HTR-8/SVneo (cell line): ENCODE data around the gene MRPS14.
"Not testable (repeated sequence)": the region's sequence is repeated elsewhere in the genome, so short reads cannot be mapped to it uniquely, and the experiment has no call there.

ENCODE experiments used
- DNase-seq: peaks from one replicate; pipeline ENCODE4 v3.0.0; 2011; ENCODE audit warnings: low spot score, mixed read lengths; ENCODE audit not compliant: insufficient read length
- FAIRE-seq: peaks from 2 replicates; lab custom pipeline; 2011; peaks lifted over from hg19 to GRCh38; lab: Jason Lieb, UNC

The MRPS14 gene

DNA sequence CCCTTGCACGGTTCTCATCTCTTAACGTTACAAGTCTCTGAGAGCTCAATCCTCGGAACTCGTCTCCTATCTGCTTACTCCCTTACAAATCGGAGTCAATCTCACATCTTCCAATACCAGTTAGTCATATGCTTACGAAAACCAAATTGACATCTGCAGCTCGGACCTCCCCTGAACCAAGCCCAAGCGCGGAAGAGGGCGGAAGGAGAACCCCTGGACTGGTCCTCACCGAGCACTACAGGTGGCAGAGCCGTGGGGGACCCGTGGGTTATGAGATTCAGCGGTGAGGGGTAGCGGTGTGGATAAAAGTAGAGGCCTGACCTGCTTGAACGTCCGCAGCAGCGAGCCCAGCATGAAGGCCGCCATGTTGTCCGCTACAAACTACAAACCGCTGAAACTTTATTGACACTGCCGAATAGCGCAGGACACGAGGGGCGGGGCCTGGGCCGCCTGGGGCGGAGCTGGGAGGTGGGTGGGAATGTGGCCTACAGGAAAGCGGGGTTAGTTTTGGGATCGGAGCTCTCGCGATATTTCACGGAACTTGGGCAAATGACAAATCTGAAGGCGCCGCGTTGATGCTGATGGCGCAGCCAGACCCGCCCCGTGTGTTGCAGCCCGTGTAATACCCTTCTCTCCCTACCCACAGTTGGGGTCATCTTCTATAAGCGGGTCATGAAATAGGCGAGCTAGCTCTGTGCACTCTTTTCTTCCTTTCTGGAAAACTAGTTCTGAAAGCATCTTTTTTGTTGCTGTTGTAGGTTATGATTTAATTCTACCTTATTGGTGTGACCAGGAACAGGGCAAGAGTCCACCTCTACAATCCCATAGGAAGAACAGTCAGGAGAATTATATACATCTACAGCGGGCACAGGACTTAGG is at the start of gene MRPS14:
Gene MRPS14 (minus strand): TSS at position 383 of the 879 bp plus-strand sequence. CDS start 17 bp downstream, at position 366.
- DNase-seq (peak; percentile 90), FAIRE-seq (peak; percentile 91)

DNA sequence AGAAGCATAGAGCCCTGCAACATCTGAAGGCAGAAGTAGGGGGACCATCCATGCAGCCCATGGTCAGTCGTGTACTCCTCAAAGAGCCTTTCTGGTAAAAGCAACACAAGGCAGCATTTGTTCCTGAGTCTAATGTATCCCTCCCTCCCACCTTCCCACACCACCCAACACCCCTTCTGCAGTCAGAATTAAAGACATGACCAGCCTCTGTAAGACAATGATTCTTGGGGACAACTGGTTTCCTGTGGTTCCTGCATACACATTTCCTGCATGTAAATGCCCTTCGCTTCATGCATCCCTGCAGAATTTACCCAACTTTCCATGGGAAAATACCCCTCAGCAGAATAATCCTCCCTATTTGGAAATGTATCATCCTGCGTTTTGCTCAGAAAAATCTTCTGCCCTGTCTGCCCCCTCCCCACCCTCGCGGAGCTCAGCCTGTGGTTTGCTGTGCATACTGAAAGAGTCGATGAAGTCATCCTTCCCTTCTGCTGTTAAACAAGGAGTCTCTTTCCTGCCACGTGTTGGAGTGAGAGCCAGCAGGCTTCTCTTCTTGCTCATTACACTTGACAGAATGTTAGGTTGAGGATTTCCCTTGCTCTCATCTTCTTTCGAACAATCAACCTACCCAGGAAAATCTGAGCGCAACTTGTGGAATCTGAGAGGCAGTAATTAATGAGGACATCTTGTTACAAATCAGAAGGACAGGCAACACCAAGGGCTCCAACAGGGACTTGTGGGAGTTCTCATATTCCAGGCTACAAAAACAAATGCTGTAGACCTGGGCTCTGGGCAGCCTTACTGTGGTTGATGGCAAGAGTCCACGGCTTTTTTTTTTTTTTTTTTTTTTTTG is 49.1 kb upstream of the MRPS14 start:
- DNase-seq (peak; percentile 13), FAIRE-seq (no peak)

DNA sequence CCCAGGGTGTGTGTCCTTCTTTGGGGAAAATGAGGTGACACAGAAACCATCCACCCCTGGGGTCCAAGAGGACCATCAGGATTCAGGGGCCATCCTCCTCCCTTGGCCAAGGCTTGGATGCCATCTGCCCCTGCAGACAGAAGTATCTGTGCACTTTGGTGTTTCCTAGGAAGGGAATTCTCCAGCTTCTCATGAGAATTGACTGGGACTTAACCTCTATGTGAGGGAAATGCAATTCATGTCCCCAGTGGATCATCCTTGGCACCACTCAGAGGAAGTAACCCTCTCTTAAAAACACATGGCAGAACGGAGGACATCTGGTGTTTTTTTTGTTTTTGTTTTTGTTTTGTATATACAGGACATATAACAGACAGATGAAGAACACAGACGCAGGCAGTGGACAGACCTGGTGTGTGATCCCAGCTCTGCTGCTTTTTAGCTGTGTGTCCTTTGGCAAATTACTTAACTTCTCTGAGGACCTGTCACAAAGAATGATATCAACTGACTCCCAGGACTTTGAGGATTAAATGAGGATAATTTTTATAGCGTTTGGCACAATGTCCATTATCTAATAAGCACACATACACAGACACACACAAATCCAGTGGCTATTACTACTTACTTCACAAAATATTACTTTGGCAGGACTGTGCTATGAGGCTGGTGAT is 48.2 kb upstream of the MRPS14 start:
- no peak for FAIRE-seq
- DNase-seq = no peak

DNA sequence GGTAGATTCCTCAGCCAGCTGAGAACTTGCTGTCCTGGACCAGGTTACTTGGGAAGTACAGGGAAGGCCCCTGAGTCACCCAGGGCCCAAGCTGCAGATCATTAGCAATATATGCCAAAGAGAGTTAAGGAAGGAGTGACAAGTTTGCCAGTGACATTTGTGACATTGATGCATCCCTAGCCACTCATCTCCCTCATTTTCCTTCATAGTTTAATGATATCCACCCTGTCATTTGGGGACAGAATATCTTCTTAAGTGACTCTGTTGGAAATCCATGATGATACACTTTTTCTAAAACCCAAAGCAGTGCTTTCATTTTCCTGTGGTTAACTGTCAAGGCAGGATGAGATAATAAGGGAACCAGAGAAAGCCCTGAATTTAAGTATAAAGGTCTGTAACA is 47.6 kb upstream of the MRPS14 start:
- DNase-seq = no peak
- no peak for FAIRE-seq

DNA sequence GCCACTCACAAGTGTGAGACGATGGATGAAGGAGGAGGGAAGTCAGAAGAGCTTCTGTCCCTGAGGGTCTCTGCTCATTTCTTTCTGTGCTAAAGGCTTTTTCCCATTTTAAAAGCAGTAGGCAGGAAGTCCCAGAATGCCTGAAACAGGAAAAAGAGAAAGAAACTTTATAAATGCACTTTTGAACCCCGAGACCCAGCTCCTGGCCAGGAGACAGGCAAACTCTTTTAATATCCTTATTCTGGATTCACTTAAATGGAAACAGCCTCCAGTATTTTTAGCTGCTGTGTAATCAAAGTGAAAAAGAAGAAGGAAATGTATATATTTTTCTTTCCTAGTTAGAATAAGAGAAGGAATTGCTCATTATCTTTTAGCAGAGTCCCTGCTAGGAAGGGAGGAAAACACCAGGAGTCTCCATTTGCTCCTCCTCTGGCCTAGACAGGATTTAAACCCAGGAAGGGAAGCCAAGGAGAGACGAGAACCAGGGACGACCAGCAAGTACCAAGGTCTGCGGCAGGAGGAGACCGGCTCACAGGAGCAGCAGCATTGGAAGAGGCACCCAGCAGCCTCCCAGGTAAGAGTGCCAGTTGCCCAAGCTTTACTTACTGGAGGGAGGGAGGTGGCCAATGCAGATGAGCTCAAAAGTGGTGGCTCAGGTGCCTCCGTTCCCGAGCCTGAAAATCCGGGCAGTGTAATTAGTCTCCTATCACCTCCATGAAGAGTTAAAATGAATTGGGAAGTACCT is 44.3 kb upstream of the MRPS14 start, which contains the start of gene TNN:
Gene TNN (plus strand): TSS at position 472 of the 745 bp plus-strand sequence. CDS start 9,586 bp downstream, outside the sequence.
- FAIRE-seq (no peak), DNase-seq (no peak)

DNA sequence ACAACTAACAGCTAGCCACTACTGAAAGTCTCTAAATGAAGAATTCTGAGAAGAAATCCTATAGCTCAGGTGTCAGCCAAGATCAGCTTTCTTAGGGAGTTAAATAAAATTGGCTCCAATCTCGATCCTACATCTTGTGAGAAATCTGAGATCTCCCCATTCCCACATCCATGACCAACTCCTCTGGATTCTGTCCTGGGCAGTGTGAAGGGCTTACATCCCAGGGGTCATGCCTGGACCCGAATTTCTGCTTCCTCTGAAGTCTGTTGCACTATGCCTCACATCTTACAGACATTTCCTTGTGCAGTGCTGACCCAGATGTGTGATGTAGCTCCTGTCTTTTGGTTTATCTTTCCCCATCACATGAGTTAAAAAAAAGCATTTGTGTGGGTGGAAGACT is 39.6 kb upstream of the MRPS14 start:
- no peak for DNase-seq
- FAIRE-seq = no peak

DNA sequence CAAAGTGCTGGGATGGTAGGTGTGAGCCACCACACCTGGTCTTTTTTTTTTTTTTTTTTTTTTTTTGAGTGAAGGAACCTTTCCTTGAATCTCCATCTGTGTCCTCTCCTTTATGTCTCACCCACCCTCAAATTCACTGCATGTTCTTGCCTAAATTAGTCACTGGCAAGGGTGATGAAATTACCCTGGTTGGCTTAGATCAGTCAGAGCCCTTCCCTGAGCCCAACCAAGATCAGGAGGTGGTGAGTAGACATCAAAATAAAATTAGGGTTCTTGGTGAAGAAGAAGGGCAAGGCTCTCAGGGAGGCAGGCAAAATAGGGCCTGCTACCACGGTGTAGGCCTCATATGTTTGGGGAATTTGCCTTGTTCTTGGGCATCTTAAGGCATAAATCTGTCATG is 39.1 kb upstream of the MRPS14 start:
- no peak for FAIRE-seq
- no peak for DNase-seq

DNA sequence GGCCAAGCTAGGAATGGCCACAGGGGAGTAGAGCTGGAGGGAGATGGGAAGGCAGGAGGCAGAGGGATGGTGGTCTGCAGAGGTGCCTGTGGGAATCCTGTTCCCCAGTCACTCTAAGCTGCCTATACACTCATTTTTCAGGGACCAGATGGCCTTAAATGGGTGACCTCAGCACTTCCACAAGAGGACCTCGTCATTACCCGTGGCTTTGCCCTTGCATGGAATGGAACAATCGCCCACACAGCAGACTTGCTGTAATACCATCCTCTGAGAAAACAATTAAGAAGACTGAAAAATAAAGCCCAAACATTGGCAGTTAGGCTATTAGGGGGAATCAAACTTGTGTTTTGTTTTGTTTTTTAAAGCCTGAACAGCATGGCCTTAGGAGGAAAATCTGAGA is 31.5 kb upstream of the MRPS14 start:
- DNase-seq (no peak), FAIRE-seq (no peak)

DNA sequence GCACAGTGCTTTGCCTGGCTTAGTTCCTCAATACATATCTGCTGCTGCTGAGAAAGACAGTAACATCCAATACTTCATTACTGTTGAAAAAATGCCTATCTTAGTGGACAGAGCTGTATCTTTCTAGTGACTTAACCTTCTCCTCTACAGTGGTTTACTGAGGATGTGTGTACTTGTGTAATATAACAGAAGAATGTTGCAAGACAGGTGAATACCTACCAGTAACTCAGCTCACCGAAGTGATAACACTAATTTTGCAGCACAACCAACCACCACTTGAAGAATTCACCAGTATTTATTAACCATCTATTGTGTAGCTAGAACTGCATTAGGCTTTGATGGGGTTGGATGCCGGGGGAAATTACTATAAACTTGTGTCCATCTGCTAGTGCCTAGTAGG is 27.8 kb upstream of the MRPS14 start:
- no peak for FAIRE-seq
- DNase-seq = no peak

DNA sequence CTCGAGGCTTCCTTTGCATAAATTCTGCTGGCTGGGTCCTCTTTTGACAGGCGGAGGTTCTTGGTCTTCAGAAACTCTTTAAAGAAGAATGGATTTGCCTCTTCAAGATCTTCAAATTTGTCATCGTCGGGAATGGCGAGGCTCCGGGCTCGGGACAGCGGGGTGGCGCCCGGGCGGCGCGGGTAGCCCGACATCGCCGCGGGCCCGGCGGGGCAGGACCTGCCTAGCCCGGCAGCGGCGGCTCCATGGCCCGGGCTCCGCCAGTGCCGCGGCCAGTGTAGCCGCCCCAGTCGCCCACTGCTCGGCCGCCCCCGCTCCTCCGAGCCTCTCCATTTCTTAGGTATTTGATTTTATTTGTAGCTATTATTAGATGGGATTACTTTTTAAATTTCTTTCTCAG is 22.3 kb upstream of the MRPS14 start:
- FAIRE-seq (no peak), DNase-seq (no peak)

DNA sequence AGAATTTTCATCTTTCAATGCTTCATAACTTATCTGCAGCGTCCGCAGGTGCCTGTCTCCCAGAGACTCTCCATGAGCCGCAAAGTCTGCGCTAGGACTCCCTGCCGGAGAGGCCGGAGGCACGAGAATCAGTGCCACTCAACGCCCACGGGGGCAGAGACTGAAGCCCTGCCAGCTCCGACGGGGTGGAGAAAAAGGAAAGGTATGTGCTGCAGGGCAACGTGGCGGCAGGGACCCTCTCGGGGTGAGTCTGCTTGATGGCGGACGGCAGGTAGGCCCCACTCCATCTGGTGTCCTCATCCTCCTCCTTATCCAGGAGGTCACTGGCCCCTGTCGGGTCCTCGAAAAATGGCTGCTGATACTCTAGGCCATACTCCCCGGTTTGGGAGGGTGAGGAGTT is 21.9 kb upstream of the MRPS14 start:
- DNase-seq (no peak), FAIRE-seq (no peak)

DNA sequence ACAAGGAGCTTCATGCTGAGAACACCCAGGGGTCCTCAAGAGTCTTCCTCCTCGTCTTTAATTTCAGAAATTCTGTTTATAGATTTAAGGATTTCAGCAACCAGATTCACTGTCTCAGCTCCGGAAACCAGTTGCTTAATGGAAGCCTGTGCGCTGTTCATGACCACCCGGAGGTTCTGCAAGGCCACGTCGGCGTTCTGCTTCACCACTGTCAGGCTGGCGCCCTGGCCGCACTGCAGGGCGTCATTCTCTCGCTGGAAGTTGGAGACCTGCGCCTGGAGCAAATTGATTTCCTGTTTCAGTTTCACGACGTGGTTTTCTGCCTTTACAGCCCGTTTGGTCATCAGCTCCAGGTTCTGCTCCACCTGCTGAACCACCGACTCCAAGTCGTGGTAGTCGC is 21.4 kb upstream of the MRPS14 start:
- FAIRE-seq, DNase-seq: not testable (repeated sequence)

DNA sequence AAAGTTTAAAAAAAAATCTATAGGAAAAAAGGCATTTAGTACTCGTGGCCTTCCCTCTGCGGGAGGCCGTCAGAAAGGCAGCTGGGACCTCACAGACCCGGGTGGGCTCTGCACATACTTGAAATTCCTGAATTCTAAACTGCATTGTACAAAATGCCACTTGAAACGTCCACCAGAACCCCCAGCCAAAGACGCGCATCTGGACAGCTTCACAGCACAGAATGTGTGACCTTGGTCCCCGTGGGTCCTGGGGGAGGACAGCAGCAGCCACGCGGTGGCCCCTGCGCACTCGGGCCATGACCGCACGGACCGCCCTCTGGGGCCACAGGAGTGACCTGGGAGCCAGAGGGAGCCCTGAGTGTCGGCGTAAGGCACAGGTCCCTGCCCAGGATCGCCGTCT is 20.6 kb upstream of the MRPS14 start:
- FAIRE-seq = no peak
- DNase-seq = no peak

DNA sequence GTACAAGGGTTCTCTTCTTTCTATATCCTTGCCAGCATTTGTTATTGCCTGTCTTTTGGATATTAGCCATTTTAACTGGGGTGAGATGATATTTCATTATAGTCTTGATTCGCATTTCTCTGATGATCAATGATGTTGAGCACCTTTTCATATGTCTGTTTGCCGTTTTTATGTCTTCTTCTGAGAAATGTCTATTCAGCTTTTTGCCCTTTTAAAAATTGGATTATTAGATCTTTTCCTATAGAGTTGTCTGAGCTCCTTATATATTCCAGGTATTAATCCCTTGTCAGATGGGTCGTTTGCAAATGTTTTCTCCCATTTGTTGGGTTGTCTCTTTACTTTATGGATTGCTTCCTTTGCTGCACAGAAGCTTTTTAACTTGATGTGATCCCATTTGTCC is 19.4 kb upstream of the MRPS14 start:
- DNase-seq (no peak), FAIRE-seq (no peak)

DNA sequence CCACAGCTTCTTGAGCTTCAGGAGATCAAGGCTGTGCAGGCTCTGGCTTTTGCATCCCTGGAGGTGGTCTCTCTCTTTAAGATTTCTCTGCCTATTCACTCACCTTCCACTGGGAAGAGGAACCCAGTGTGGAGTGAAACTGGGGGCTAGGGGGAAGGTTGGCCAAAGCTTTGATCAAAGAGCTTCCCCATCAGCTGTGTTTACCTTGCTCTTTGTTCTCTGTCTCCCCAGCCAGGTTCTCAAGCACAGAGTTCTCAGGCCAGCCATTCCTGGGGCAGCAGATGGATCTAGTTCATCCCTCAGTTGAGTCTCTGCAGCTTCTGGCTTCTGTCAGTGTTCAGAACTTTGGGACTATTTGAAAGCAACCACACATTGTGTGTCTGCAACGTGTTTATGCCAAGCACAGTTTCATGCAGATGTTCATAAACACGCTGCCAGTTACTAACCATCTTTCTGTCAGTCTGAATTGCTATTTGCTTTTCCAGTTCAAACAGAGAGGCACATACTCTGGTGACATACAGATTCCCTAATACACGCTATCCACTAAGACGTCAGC is 17.2 kb upstream of the MRPS14 start:
- DNase-seq (no peak), FAIRE-seq (no peak)

DNA sequence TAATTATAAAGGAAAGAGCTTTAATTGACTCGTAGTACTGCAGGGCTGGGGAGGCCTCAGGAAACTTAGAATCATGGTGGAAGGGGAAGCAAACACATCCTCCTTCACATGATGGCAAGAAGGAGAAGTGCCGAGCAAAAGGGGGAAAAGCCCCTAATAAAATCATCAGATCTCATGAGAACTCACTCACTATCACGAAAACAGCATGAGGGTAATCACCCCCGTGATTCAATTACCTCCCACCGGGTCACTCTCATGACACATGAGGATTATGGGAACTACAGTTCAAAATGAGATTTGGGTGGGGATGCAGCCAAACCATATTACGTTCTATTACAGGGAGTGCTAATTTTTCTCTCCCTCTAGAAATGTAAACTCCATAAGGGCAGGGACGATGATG is 14.2 kb upstream of the MRPS14 start:
- DNase-seq = no peak
- no peak for FAIRE-seq

DNA sequence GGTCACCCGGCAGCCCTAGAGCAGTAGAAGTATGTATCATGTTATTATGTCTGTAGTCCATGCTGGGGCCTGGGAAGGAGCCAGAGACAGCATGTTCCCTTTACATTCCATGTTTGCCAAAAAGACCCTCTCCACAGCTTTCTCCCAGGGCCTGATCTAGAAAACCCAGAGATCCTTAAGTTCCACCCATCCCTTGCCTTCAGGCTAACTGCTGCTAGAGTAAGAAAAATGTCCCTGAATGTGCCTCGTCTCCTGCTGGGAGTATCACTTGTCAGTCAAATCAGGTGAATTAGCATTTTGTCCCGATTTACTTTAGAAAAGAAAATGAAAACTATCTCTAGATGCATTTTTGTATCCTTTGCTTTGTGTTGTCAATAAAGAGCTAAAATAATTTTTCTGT is 13.3 kb upstream of the MRPS14 start:
- no peak for DNase-seq
- FAIRE-seq = no peak

DNA sequence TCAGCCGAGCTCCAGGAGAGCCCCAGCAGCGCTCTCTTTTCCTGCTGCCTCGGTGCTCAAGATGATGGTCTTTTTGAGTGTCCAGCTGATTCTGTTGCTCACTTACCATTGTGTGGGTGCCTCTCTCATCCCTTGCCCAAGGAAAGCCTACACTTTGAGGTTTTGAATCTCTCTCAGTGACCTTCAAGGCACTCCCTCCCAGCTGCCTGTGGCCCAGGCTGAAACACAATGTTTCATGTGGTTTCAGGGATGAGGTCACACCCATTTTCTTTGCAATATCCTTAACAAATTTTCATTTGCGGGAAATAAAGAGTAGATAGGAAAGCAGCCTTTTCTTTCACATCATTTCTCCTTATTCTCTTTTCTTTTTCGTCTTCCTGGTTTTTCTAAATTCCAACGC is 12.6 kb upstream of the MRPS14 start:
- DNase-seq = no peak
- FAIRE-seq = no peak

DNA sequence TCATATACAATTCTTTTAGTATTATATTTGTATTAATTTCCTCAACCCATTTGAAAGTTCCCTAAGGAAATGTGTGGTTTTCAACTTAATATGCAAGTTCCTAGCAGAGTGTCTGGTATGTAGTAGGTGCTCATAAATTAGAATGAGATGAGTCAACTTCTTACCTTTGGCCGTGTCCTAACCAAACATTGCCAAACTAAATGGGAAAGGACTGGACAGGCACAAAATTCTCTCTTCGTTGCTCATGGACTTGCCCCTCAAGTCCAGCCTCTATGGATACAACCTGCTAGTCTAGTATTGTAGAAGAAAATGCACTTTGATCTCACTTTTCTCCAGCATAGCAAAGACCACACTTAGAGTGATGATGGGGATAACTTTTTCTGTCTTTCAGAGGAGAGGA is 11.6 kb upstream of the MRPS14 start:
- no peak for FAIRE-seq

DNA sequence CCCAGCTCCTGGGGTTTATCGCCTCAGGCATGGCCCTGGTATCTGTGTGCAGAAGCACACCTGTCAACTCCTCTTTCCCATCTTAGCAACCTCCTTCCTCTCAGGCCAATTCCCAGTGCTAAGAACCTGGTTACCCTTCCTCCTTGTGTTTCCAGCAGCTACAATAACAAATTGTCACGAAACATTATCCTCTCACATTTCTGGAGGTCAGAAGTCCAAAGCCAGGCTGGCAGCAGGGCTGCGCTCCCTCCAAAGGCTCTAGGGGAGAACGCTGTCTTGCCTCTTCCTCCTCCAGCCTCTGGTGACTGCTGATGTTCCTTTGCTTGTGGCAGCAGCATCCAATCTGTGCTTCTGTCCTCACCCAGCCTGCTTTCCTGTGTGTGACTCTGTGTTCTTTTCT is 10.7 kb upstream of the MRPS14 start:
- FAIRE-seq (no peak), DNase-seq (no peak)

More for the DNA sequence above, 11.6 kb upstream of the MRPS14 start:
- no peak for DNase-seq
